Smooth muscle cell (in vitro differentiated cells): ENCODE measurements around the gene GMPR2. TPM values are rescaled to one million over a fixed set of nuclear protein-coding genes. Genes with fewer than 3 reads are reported as not detected.

Experiments
- DNase-seq: peaks from one replicate; lab custom pipeline; 2025; ENCODE audit not compliant: unreplicated experiment; lab: John Stamatoyannopoulos, UW
- H2AFZ ChIP-seq: fragments of 200-600 bp; sonication (generic); 2 replicates; pipeline ENCODE4 v1.6.0; 2016; ENCODE audit warnings: antibody characterized with exemption, low read depth, mild to moderate bottlenecking
- H3F3A ChIP-seq: fragments of 200-600 bp; sonication (generic); 2 replicates; pipeline ENCODE4 v1.6.0; 2017; ENCODE audit warnings: antibody characterized with exemption, low read depth
- H3K27ac ChIP-seq: fragments of 200-600 bp; sonication (generic); 2 replicates; pipeline ENCODE4 v1.5.1; 2016; ENCODE audit warnings: low read depth, mild to moderate bottlenecking
- H3K27me3 ChIP-seq: fragments of 200-600 bp; sonication (generic); 2 replicates; pipeline ENCODE4 v1.6.1; 2016; ENCODE audit warnings: low read depth, mild to moderate bottlenecking
- H3K36me3 ChIP-seq: fragments of 200-600 bp; sonication (generic); 2 replicates; pipeline ENCODE4 v1.5.1; 2016; ENCODE audit warnings: low read depth
- H3K4me1 ChIP-seq: fragments of 200-600 bp; sonication (generic); 2 replicates; pipeline ENCODE4 v1.5.1; 2016; ENCODE audit warnings: low read depth
- H3K4me2 ChIP-seq: fragments of 200-600 bp; sonication (generic); 2 replicates; pipeline ENCODE4 v1.6.0; 2016; ENCODE audit warnings: mild to moderate bottlenecking
- H3K4me3 ChIP-seq: fragments of 200-600 bp; sonication (generic); 2 replicates; pipeline ENCODE4 v1.5.1; 2016; ENCODE audit warnings: mild to moderate bottlenecking
- H3K79me2 ChIP-seq: fragments of 200-600 bp; sonication (generic); 2 replicates; pipeline ENCODE4 v1.6.0; 2016; ENCODE audit warnings: low read depth, mild to moderate bottlenecking
- H3K9ac ChIP-seq: fragments of 200-600 bp; sonication (generic); 2 replicates; pipeline ENCODE4 v1.6.0; 2016; ENCODE audit warnings: low read depth
- H3K9me3 ChIP-seq: fragments of 200-600 bp; sonication (generic); replicated peaks from 2 replicates; pipeline ENCODE4 v1.5.1; 2016; ENCODE audit warnings: low read depth
- H4K20me1 ChIP-seq: fragments of 200-600 bp; sonication (generic); 2 replicates; pipeline ENCODE4 v1.6.0; 2016; ENCODE audit warnings: low read depth
- WGBS: methylation state at CpG from one replicate; pipeline ENCODE4 v1.1.7; 2016; ENCODE audit warnings: low lambda C conversion rate; 5-methylcytosine and 5-hydroxymethylcytosine counted together
- polyA plus RNA-seq: library from polyadenylated mRNA; unstranded; fragments of >200 nt; fragmentation: Nextera tagmentation; extraction: Ambion mirVana; gene quantifications from 2 replicates; pipeline ENCODE4 v1.2.1, GENCODE V29; 2016
- total RNA-seq: library from RNA; depleted of rRNA; stranded (reverse); fragments of >200 nt; gene quantifications from 2 replicates; pipeline ENCODE4 v1.2.3, GENCODE V29; 2014
- TF ChIP-seq, protein P1 (sequence below): fragments of 200-600 bp; sonication (generic); IDR thresholded peaks from 2 replicates; pipeline ENCODE4 v1.5.1; 2017; ENCODE audit warnings: borderline replicate concordance, mild to moderate bottlenecking, antibody characterized with exemption; ENCODE audit not compliant: insufficient read depth, poor library complexity, severe bottlenecking

The GMPR2 gene
- total and polyA plus RNA-seq, 2 experiments from 2014 or later, result 43.4 to 65.0 TPM

DNA sequence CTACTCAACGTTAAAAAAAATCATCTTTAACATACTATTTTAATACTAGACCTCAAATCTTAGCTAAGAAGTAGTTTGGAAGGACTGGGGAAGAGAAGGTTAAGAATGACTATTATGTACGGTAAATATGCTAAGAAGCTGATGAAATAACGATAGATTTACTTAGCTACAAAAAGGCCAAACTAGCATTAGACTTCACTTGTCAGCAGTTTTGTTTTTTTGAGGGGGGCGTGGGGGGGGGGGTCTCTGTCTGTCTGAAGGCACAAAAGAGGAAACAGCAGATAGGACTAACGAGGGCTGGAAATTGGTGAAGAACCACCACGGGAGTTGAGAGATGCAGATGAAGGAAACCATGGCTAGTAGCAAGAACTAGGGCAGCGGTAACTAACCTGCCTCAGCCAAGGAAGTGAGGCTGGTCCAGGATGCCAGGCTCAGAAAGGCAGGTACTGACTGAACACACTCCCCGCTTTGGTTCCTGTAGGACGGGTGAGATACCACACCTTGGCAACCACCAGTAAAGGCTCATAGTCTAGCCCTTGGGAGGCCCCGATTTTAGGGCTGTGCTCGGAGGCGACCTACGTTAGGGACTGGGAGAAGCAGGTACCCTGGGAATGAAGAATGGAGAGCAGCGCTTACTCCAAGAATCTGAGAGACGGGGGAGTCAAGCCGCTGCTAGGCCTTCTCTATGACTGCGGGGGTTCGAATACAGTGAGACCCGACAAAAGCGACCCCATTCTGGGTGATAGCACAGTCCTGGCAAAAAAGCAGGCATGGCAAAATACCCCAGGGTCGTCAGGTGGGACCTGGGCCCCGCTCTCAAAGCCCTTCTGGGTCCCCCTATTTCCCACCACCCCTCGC lies 1.2 kb upstream of the GMPR2 start:
- DNase-seq, result no peak
- H3K9ac ChIP-seq, result peak overlapping the region; percentile 91
- 15% methylated on average over 23 of the region's 23 CpGs for WGBS
- peak overlapping the region; percentile 93 for H3K4me2 ChIP-seq
- H3K4me3 ChIP-seq, result peak overlapping the region; percentile 85
- peaks cover 22% of the 10 kb centered on the region for H4K20me1 ChIP-seq
- peak overlapping the region; percentile 76 for H2AFZ ChIP-seq
- H3K4me1 ChIP-seq, result peaks cover 17% of the 10 kb centered on the region
- no peaks in the 10 kb centered on the region for H3K9me3 ChIP-seq
- H3F3A ChIP-seq, result peaks cover 8% of the 10 kb centered on the region
- TF ChIP-seq, protein P1, sequence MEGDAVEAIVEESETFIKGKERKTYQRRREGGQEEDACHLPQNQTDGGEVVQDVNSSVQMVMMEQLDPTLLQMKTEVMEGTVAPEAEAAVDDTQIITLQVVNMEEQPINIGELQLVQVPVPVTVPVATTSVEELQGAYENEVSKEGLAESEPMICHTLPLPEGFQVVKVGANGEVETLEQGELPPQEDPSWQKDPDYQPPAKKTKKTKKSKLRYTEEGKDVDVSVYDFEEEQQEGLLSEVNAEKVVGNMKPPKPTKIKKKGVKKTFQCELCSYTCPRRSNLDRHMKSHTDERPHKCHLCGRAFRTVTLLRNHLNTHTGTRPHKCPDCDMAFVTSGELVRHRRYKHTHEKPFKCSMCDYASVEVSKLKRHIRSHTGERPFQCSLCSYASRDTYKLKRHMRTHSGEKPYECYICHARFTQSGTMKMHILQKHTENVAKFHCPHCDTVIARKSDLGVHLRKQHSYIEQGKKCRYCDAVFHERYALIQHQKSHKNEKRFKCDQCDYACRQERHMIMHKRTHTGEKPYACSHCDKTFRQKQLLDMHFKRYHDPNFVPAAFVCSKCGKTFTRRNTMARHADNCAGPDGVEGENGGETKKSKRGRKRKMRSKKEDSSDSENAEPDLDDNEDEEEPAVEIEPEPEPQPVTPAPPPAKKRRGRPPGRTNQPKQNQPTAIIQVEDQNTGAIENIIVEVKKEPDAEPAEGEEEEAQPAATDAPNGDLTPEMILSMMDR, result no peak
- peaks cover 78% of the 10 kb centered on the region for H3K79me2 ChIP-seq
- no peaks in the 10 kb centered on the region for H3K36me3 ChIP-seq
- H3K27me3 ChIP-seq, result no peaks in the 10 kb centered on the region
- peak overlapping the region; percentile 89 for H3K27ac ChIP-seq

DNA sequence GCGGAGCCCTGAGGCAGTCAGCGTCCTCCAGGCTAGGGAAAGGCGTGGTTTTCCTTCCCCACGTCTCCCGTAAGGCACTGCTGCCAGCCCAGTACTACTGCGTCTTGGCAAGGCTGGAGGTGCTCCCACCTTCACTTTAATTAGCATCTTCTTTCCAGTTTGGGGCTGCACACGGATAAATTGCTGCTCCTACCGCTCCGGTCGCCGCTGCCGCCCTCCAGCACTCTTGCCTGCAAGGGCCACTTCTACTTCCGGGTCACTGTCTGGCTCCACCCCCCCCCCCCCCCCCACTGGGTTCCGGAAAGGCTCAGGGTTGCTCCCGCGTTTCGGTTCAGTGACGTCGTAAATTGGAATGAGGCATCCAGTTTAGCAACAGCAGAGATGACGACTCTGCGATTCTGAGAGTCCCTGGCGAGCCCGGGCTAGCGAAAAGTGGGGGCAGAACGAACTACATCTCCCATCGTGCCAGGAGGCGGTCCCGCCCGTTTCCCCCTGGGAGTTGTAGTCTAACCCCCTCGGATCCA lies 546 bp upstream of the GMPR2 start, which contains the start of gene NEDD8:
Gene NEDD8, minus strand, starts transcription at position 247 of the 524 bp plus-strand sequence. Its CDS starts 100 bp downstream, at position 147.
- peak within 1 kb of the TSS; percentile 89 for H3K27ac ChIP-seq
- no peaks in the 10 kb centered on the region for H3K27me3 ChIP-seq
- H3K4me3 ChIP-seq, result peak within 1 kb of the TSS; percentile 85
- H3K9me3 ChIP-seq, result no peaks in the 10 kb centered on the region
- H3K79me2 ChIP-seq, result peaks cover 72% of the 10 kb centered on the region
- peak within 1 kb of the TSS; percentile 91 for H3K9ac ChIP-seq
- peaks cover 15% of the 10 kb centered on the region for H4K20me1 ChIP-seq
- H3F3A ChIP-seq, result peaks cover 12% of the 10 kb centered on the region
- DNase-seq, result peak; percentile 74
- peaks cover 17% of the 10 kb centered on the region for H3K4me1 ChIP-seq
- peak within 1 kb of the TSS; percentile 90 for H2AFZ ChIP-seq
- WGBS, result under 1% methylated on average over 27 of the region's 30 CpGs
- TF ChIP-seq, protein P1, result no peak
- no peaks in the 10 kb centered on the region for H3K36me3 ChIP-seq
- H3K4me2 ChIP-seq, result peak within 1 kb of the TSS; percentile 93

DNA sequence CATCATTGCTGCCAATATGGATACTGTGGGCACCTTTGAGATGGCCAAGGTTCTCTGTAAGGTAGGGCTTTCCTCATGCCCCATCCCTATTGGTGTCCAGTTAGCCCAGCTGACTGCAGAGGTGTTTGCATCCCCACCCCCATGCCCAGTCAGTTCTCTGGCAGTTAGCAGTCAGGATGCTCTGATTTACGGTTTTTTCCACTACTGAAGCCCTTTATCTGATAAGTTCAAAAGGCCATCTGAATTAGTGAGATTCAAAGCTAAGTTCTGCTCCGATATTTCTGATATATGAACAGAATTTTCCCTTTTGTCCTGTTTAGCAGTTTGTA lies 773 bp downstream of the GMPR2 start:
- H3K4me2 ChIP-seq, result peak overlapping the region; percentile 93
- peaks cover 4% of the 10 kb centered on the region for H4K20me1 ChIP-seq

More for the DNA sequence above, 773 bp downstream of the GMPR2 start:
- DNase-seq, result no peak
- Histone ChIP-seq H3K9me3 (no peaks in the 10 kb centered on the region), H3K79me2 (peaks cover 59% of the 10 kb centered on the region), H3K36me3 (no peaks in the 10 kb centered on the region), H2AFZ (no peak overlapping the region), H3K27me3 (no peaks in the 10 kb centered on the region), H3F3A (peaks cover 23% of the 10 kb centered on the region), H3K9ac (peak overlapping the region; percentile 89), H3K4me1 (peaks cover 17% of the 10 kb centered on the region), H3K4me3 (peak overlapping the region; percentile 85), H3K27ac (no peak overlapping the region)
- 60% methylated on average over 2 of the region's 2 CpGs for WGBS
- TF ChIP-seq, protein P1, result no peak
